ENCODE data around the gene NAGPA. TPM values are rescaled to one million over a fixed set of nuclear protein-coding genes. Genes with fewer than 3 reads are reported as not detected.

Gene NAGPA
- total RNA-seq, 1 donor from 2014 or later: 17.4 TPM

DNA sequence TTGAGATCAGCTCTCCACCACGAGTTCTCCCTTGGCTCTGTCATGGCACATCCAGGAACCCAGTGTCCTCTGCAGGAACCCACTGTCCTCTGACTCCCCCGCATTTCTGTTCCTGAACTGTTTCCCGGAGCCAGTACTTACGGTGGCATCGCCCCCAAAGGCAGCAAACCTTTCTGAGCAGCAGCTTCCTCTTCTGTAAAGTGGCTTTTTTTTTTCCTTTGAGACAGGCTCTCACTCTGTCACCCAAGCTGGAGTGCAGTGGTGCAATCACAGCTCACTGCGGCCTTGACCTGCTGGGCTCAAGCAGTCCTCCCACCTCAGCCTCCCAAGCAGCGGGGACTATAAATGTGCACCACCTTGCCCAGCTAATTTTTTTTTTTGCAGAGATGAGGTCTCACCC, 32.2 kb downstream of the NAGPA start:
- H4K20me1 ChIP-seq (ENCODE audit: insufficient read depth, low read length): no peaks in the 10 kb centered on the region
- Mint-ChIP-seq H3K4me3 (ENCODE audit: unreplicated experiment) (no peak overlapping the region), H3K36me3 (ENCODE audit: low read depth, unreplicated experiment) (no peaks in the 10 kb centered on the region)

GRCh38 chr16:5000573-5001001, 33.1 kb downstream of the NAGPA start:
- no peaks in the 10 kb centered on the region for H3K36me3 ChIP-seq (ENCODE audit: insufficient read depth, low read length)

More for the DNA sequence above, 32.2 kb downstream of the NAGPA start:
- H2AFZ ChIP-seq (ENCODE audit: low read depth, low read length): no peak overlapping the region
- no peaks in the 10 kb centered on the region for H3K4me1 Mint-ChIP-seq (ENCODE audit: low read depth, unreplicated experiment)
- H3K27me3 Mint-ChIP-seq (ENCODE audit: low read depth, unreplicated experiment): peaks cover 14% of the 10 kb centered on the region
- no peak overlapping the region for H3K4me2 ChIP-seq (ENCODE audit: low read length)
- H3K4me3 ChIP-seq (ENCODE audit: insufficient read depth, low read depth, low read length): no peak overlapping the region
- no peaks in the 10 kb centered on the region for H3K36me3 ChIP-seq (ENCODE audit: insufficient read depth, low read length)
- FAIRE-seq (no peak), DNase-seq (ENCODE audit: low read depth) (no peak)
- no peak overlapping the region for H3K27ac ChIP-seq (ENCODE audit: low read depth, low read length)
- H3K27ac Mint-ChIP-seq (ENCODE audit: unreplicated experiment): no peak overlapping the region
- TF ChIP-seq EZH2 (IDR thresholded peaks at IDR 0.05; ENCODE audit: insufficient read depth, low read length) (no peak), CTCF (IDR thresholded peaks at IDR 0.05; ENCODE audit: insufficient read depth, low read depth, low read length) (no peak)
- H3K4me1 ChIP-seq (ENCODE audit: insufficient read depth, low read length): no peaks in the 10 kb centered on the region
- no peak overlapping the region for H3K9ac ChIP-seq (ENCODE audit: low read length)
- H3K9me3 ChIP-seq (ENCODE audit: insufficient read depth, low read depth, low read length): no peaks in the 10 kb centered on the region
- H3K79me2 ChIP-seq (ENCODE audit: insufficient read depth, low read length): no peaks in the 10 kb centered on the region
- no peaks in the 10 kb centered on the region for H3K9me3 Mint-ChIP-seq (ENCODE audit: unreplicated experiment)
- peaks cover 5% of the 10 kb centered on the region for H3K27me3 ChIP-seq (ENCODE audit: insufficient read depth, low read length)

More at GRCh38 chr16:5000573-5001001, 33.1 kb downstream of the NAGPA start:
- TF ChIP-seq CTCF (IDR thresholded peaks at IDR 0.05; ENCODE audit: insufficient read depth, low read depth, low read length) (no peak), EZH2 (IDR thresholded peaks at IDR 0.05; ENCODE audit: insufficient read depth, low read length) (no peak)
- FAIRE-seq (no peak), DNase-seq (ENCODE audit: low read depth) (no peak)
- H3K4me1 Mint-ChIP-seq (ENCODE audit: low read depth, unreplicated experiment): no peaks in the 10 kb centered on the region
- Histone ChIP-seq H3K4me1 (ENCODE audit: insufficient read depth, low read length) (no peaks in the 10 kb centered on the region), H3K27me3 (ENCODE audit: insufficient read depth, low read length) (peaks cover 5% of the 10 kb centered on the region), H3K27ac (ENCODE audit: low read depth, low read length) (no peak overlapping the region), H3K79me2 (ENCODE audit: insufficient read depth, low read length) (no peaks in the 10 kb centered on the region), H3K9me3 (ENCODE audit: insufficient read depth, low read depth, low read length) (no peaks in the 10 kb centered on the region), H2AFZ (ENCODE audit: low read depth, low read length) (no peak overlapping the region), H3K9ac (ENCODE audit: low read length) (no peak overlapping the region), H3K4me2 (ENCODE audit: low read length) (no peak overlapping the region), H4K20me1 (ENCODE audit: insufficient read depth, low read length) (no peaks in the 10 kb centered on the region), H3K4me3 (ENCODE audit: insufficient read depth, low read depth, low read length) (no peak overlapping the region)
- H3K27ac Mint-ChIP-seq (ENCODE audit: unreplicated experiment): no peak overlapping the region
- H3K9me3 Mint-ChIP-seq (ENCODE audit: unreplicated experiment): no peaks in the 10 kb centered on the region
- no peaks in the 10 kb centered on the region for H3K36me3 Mint-ChIP-seq (ENCODE audit: low read depth, unreplicated experiment)
- no peak overlapping the region for H3K4me3 Mint-ChIP-seq (ENCODE audit: unreplicated experiment)
- H3K27me3 Mint-ChIP-seq (ENCODE audit: low read depth, unreplicated experiment): peaks cover 17% of the 10 kb centered on the region
